Muscle layer of duodenum (tissue), 2 donors: ENCODE results near the gene PTMA.

ENCODE experiments used
- H3K27ac ChIP-seq: one replicate; pipeline ENCODE4 v1.7.0; 2013; ENCODE audit warnings: mild to moderate bottlenecking, low read length
- H3K27me3 ChIP-seq: one replicate; pipeline ENCODE4 v1.7.0; 2013; ENCODE audit warnings: low read depth, mild to moderate bottlenecking, control low read depth, low read length
- H3K36me3 ChIP-seq, 2 donors: one replicate each; pipeline ENCODE4 v1.7.0; 2013; ENCODE audit warnings: low read length in 2 of 2, control low read depth in 1 of 2, mild to moderate bottlenecking in 1 of 2; ENCODE audit not compliant: insufficient read depth in 2 of 2, control insufficient read depth in 1 of 2
- H3K4me1 ChIP-seq, 2 donors: one replicate each; pipeline ENCODE4 v1.7.0; 2013; ENCODE audit warnings: low read length in 2 of 2, mild to moderate bottlenecking in 2 of 2, control low read depth in 1 of 2, moderate library complexity in 1 of 2; ENCODE audit not compliant: insufficient read depth in 2 of 2, control insufficient read depth in 1 of 2
- H3K4me3 ChIP-seq, 2 donors: one replicate each; pipeline ENCODE4 v1.7.0; 2013; ENCODE audit warnings: low read length in 2 of 2, low read depth in 1 of 2, mild to moderate bottlenecking in 1 of 2
- H3K9me3 ChIP-seq, 2 donors: one replicate each; pipeline ENCODE4 v1.7.0; 2013; ENCODE audit warnings: low read length in 2 of 2, control low read depth in 1 of 2, mild to moderate bottlenecking in 1 of 2; ENCODE audit not compliant: control insufficient read depth in 1 of 2
- donor health status: healthy.

The PTMA gene

DNA sequence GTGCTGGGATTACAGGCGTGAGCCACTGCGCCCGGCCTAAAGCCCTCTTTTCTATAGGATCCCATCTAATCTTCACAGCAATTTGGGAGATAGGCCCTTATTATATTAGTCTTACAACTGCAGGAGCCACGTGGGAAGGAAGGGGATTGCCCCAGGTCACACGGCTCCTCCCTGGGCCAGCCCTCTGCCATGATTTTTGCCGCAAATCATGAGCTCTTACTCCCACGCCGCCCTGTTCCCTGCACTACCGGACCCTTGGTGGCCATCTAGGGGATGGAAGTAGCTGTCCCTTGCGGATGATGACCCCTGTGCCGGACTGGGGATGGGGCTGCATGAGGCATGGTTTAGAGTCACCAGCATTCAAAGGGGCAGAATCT, 28.4 kb upstream of the PTMA start:
- H3K27me3 ChIP-seq, result no peaks in the 10 kb centered on the region
- no peak overlapping the region for H3K27ac ChIP-seq
- no peak overlapping the region for H3K4me3 ChIP-seq
- H3K36me3 ChIP-seq, result no peaks in the 10 kb centered on the region
- H3K9me3 ChIP-seq, result no peaks in the 10 kb centered on the region
- peaks cover 2 to 6% of the 10 kb centered on the region in 2 donors for H3K4me1 ChIP-seq

DNA sequence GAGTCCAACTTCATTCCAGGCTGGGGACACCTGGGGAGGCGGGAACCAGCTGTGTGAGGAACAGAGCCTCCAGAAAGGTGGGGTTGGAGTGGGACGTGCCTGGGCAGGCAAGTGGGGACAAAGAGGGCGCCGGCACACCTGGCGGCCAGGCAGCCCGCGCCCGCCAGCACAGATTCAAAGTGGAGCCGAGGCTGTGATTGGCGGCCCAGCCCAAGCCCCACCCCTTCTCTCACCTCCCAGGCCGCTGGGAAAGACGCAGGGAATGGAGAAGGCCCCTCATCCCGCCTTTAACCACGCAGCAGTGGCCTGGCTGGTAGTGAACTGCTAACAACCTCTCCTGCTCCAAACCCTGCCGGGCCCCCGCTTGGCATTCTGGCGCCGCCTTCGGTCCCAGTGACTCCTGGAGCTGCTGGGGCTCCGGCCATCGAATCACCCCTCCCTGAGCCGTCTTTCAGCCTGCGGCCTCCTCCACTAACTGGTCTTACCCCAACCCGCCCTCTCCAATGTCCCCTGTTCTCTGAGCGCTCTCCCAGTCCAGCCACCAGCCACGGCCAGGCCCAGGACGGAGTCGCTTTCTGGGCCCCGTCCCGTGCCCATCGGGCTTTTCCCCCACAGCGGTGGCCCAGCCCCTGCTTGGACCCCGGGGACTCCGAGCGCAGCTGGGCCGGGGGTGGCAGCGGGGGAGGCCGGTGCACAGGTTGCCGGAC, 27.9 kb upstream of the PTMA start:
- peak overlapping the region; percentile 33 to 58 for H3K4me3 ChIP-seq
- H3K36me3 ChIP-seq, result no peaks in the 10 kb centered on the region
- H3K4me1 ChIP-seq, result peaks cover 0 to 3% of the 10 kb centered on the region in 2 donors
- no peaks in the 10 kb centered on the region for H3K9me3 ChIP-seq
- no peaks in the 10 kb centered on the region for H3K27me3 ChIP-seq
- H3K27ac ChIP-seq, result no peak overlapping the region

DNA sequence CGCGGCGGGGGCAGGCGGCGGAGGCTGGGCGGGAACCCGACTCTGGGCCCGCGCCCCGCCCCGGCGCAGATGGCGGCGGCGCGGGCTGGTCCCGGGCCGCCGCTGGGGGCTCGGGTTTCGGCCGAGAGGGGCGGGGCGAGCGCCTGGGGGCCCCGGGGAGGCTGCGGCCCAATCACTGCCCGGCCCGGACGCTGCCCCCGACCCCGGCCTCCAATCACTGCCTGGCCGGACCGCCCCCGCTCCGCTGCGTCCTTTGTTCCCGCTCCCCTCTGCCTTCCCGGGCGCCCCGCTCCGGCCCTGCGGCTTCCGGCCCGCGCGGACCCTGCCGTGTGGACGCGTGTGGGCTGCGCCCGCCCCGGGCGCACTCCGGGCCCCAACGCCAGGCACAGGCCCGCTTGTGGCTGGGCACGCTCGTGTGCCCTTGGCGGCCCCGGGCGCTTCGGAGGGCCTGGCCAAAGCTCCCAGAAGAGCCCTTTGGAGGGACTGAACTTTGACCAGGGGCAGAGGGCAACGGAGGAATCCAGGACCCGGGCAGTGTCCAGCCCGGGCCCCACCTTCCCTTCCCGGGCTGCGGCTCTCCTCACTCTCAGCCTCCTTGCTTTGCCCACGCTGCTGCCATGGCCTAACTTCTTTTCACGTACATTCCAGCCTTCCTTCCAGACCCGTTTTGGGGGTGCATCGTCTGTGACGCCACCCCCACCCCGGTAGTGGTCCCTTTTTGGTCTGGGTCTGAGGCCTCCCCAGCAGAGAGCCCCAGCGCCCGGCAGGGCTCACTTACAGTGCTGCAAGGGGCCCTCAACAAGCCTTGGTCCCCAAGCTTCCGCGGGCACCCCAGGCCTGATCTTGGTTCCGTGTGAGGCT, 27.1 kb upstream of the PTMA start:
- no peaks in the 10 kb centered on the region for H3K36me3 ChIP-seq
- H3K4me1 ChIP-seq, result peaks cover 0 to 3% of the 10 kb centered on the region in 2 donors
- peak overlapping the region; percentile 37 to 61 for H3K4me3 ChIP-seq
- H3K27ac ChIP-seq, result peak overlapping the region; percentile 79
- no peaks in the 10 kb centered on the region for H3K9me3 ChIP-seq
- H3K27me3 ChIP-seq, result no peaks in the 10 kb centered on the region

DNA sequence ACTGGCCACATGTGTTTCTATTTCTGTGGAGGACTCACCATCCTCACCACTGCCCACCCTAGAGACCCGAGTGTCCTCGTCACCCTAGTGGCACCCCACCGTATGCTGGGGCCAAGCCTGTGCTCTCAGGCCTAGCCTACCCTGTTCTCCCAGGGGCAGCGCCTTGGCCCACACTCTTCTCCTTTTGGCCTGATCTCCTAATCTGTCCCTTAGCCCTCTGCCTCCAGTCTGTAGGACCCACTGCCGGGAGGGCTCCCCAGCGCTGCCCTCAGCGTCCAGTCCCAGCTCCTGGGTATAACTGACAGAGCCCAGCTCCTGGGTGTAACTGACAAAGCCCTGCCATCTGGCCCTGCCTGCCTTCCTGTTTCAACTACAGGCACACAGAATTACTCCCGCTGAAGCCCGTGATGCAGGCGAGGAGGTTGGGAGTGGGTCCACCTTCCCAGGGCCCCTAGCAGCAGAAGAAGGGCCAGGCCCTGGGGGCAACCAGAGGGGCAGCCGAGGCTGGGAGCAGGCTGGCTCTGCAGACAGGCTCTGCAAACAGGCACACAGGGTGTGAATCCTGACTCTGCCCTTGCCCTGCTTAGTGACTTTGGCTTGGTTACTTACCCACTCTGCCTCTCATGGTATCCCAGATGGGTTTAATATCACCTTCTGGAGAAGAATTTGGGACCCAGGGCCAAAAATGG, 25.6 kb upstream of the PTMA start:
- Histone ChIP-seq H3K36me3 (no peaks in the 10 kb centered on the region), H3K27me3 (no peaks in the 10 kb centered on the region), H3K9me3 (no peaks in the 10 kb centered on the region), H3K4me1 (peaks cover 0 to 8% of the 10 kb centered on the region in 2 donors), H3K27ac (no peak overlapping the region), H3K4me3 (no peak overlapping the region)

DNA sequence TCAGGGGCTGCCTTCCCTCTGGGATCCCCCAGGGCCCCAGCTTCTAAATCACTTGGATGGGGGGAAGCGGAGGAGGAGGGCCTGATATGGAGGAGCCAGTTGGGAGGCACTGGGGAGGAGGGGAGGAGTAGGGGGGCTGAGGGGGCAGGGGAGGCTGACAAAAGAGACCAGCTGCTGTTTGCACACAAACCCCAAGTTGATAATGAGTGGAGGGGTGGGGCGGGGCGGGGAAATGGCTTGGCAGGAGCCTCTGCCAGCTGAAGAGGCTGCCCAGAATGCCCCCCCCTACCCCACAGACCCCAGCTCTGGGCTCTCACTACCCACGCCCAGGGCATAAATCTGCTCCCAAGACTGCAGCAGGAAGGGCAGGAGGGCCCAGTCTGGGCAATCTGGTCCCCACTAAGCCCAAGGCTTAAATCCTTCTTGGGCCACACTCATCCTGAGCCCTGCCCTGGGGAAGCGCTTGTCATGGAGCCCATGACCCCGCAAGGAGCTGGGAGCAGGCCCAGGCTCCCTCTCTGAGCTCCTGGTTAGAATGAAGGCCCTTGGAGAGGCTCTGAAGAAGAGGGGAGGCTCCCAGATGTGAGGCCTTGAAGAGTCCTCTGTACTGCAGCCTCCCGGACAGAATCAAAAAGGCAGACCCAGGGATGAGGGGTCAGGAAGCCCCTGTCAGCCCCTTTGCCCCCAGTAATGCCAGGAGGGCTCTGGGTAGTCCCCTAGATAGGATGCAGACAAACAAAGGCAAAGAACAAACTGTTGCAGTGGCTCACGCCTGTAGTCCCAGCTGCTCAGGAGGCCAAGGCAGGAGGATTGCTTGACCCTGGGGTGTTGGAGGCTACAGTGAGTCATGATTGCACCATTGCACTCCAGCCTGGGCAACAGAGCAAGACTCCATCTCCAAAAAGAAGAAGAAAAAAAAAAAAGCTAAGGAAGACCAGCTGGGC, 24.8 kb upstream of the PTMA start:
- Histone ChIP-seq H3K9me3 (no peaks in the 10 kb centered on the region), H3K27ac (no peak overlapping the region), H3K4me1 (peaks cover 0 to 7% of the 10 kb centered on the region in 2 donors), H3K36me3 (no peaks in the 10 kb centered on the region), H3K4me3 (no peak overlapping the region), H3K27me3 (no peaks in the 10 kb centered on the region)

DNA sequence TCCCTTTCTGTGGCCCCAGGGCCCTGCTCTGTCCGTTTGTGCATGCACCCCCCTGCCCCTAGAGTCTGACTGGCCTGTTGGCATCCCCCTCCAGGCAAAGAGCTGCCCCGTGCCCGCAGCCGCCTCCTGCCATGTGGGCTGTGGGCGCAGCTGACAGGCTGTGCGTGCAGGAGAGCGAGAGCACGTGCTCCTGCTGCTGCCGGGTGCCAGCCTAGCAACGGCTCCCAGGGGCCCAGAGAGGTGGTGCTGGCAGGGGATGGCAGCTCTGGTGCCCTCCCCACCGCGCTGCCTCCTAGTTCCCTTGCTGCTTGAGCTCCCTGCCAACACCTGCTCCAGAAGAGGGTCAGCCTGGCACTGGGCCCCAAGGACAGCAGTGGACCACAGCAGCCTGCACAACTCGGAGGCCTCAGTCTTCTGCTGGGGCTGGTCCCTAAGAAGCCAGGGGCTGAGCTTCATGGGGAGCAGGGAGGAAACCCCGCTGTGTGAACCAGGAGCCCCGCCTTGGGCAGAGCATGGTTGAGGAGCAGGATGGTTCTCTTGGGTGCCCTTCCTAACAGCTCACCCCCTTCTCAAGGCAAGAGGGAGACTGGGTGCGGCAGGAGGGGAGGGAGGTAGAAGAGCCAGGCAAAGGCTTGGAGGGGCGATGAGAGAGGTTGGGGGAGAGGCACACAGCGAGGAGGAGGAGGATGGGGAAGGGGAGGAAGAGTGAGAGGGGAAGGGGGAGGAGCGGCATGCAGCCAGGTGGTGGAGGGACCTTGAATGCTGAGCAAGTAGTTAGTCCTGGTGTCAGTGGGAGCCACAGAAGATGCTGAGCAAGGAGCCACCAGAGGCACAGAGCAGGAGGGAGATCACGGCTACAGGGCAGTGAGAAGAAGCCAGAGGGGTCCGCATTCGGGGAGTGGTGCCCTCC, 23.8 kb upstream of the PTMA start:
- Histone ChIP-seq H3K27ac (no peak overlapping the region), H3K4me1 (peaks cover 0 to 7% of the 10 kb centered on the region in 2 donors), H3K4me3 (no peak overlapping the region)

DNA sequence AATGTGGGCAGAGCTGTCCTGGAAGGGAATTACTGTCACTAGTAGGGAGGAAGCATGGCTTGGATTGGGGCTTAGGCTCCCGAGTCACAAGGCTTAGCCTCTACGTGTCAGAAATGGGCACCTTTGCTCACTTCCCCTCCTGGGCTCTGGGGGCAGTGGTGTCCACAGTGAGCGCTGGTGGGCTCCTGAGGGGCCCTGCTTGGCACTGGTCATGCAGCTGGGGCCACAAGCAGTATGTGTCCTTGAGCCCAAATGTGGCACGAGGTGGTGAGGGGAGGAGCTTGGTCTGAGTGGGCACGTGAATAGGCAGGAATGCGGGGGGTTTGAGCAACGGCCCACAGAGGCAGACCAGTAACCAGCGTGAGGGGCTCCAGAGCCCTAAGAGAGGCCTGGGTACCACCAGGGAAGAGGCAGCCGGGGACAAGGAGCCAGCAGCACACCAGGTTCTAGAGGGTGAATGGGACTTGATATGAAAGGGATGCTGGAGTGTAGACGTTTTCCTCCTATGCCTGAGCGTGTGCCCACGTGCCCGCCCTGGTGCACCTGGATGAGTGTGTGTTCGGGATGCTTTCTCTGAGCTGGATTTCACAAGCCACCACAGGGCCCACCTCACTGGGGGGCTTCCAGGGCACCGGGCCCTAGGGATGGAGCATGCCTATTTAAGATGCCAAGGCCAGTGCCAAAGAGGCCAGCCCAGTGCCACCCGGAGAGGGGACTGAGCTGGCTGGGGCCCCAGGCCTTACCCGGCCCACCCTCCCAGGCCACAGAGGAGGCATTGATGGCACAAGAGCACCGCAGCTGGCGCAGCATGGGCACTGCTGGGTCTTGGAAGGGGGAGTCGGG, 22.8 kb upstream of the PTMA start:
- Histone ChIP-seq H3K36me3 (no peaks in the 10 kb centered on the region), H3K4me3 (no peak overlapping the region), H3K4me1 (peaks cover 0 to 7% of the 10 kb centered on the region in 2 donors), H3K9me3 (no peaks in the 10 kb centered on the region), H3K27ac (no peak overlapping the region), H3K27me3 (no peaks in the 10 kb centered on the region)

More for the DNA sequence above, 23.8 kb upstream of the PTMA start:
- no peaks in the 10 kb centered on the region for H3K36me3 ChIP-seq
- H3K9me3 ChIP-seq, result no peaks in the 10 kb centered on the region
- no peaks in the 10 kb centered on the region for H3K27me3 ChIP-seq

DNA sequence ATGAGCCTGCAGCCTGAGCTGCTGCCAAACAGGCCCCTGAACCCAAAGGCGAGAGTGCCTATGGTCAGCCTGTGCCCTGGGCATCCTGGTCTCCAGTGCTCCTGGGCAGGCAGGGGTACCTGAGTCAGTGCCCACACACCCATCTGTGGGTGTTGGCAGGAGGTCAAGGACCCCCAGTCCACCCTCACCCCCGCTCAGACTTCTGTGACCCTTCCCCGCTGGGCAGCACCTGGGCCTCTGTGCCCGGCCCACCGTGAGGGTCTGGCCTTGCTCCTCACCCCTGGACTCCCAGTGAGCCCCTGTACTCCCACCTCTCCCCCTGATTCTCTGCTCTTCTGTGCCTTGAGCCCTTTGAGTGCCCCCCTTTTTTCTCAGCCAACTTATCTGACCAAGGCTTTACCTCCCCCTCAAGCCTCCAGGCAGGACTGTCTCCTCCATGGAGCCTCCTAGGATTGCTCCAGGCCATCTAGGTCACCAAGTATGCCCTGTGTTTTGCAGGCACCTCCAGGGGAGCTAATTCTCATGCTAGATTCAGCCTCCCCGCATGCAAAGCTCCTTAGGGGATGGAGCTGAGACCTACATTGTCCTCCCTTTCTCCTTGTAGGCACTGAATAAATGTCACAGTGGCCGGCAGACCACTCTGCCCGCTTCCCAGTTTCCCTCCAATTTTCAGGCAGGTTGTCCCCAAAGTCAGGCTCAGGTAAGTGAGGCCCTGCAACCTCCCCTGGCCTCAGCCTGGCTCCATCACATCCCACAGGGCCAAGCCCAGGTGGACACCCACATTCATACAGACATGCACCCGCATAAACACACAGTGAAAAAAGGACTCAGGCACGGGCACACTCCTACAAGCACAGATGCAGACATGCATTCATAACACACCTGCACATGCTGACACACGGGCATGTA, 21.9 kb upstream of the PTMA start:
- Histone ChIP-seq H3K4me3 (no peak overlapping the region), H3K27ac (no peak overlapping the region), H3K9me3 (no peaks in the 10 kb centered on the region), H3K27me3 (no peaks in the 10 kb centered on the region), H3K36me3 (no peaks in the 10 kb centered on the region), H3K4me1 (peaks cover 0 to 7% of the 10 kb centered on the region in 2 donors)
